ENCODE data around the gene ZNF248.
"Not testable (repeated sequence)": the region's sequence is repeated elsewhere in the genome, so short reads cannot be mapped to it uniquely, and the experiment has no call there.

The ZNF248 gene

GRCh38 chr10:37865264-37865663 is 7.9 kb upstream of the ZNF248 start:
- no peaks in the 10 kb centered on the region for H3K27me3 ChIP-seq (ENCODE audit: control insufficient read depth, insufficient read depth, low read length)
- no peaks in the 10 kb centered on the region for H3K36me3 ChIP-seq (ENCODE audit: control insufficient read depth, insufficient read depth, low read length)
- no peak overlapping the region for H3K4me3 ChIP-seq (ENCODE audit: low read depth, low read length)
- H3K9ac ChIP-seq (ENCODE audit: low read depth, low read length) = no peak overlapping the region
- peaks cover 13% of the 10 kb centered on the region for H3K9me3 ChIP-seq (ENCODE audit: control insufficient read depth, insufficient read depth, low read length)
- no peaks in the 10 kb centered on the region for H3K4me1 ChIP-seq (ENCODE audit: control insufficient read depth, insufficient read depth, low read length)

GRCh38 chr10:37860494-37861190 is 3.2 kb upstream of the ZNF248 start:
- no peaks in the 10 kb centered on the region for H3K27me3 ChIP-seq (ENCODE audit: control insufficient read depth, insufficient read depth, low read length)
- H3K36me3 ChIP-seq (ENCODE audit: control insufficient read depth, insufficient read depth, low read length) = no peaks in the 10 kb centered on the region
- peaks cover 20% of the 10 kb centered on the region for H3K9me3 ChIP-seq (ENCODE audit: control insufficient read depth, insufficient read depth, low read length)
- H3K9ac ChIP-seq (ENCODE audit: low read depth, low read length) = no peak overlapping the region
- no peaks in the 10 kb centered on the region for H3K4me1 ChIP-seq (ENCODE audit: control insufficient read depth, insufficient read depth, low read length)
- no peak overlapping the region for H3K4me3 ChIP-seq (ENCODE audit: low read depth, low read length)

- peaks cover 20% of the 10 kb centered on the region for H3K9me3 ChIP-seq (ENCODE audit: control insufficient read depth, insufficient read depth, low read length)
- not testable (repeated sequence) for H3K4me3 ChIP-seq (ENCODE audit: low read depth, low read length); H3K27me3 ChIP-seq (ENCODE audit: control insufficient read depth, insufficient read depth, low read length); H3K4me1 ChIP-seq (ENCODE audit: control insufficient read depth, insufficient read depth, low read length); H3K36me3 ChIP-seq (ENCODE audit: control insufficient read depth, insufficient read depth, low read length); H3K9ac ChIP-seq (ENCODE audit: low read depth, low read length)
Measured at GRCh38 chr10:37859270-37859669, 1.9 kb upstream of the ZNF248 start.

- Histone ChIP-seq H3K4me3 (ENCODE audit: low read depth, low read length) (no peak overlapping the region), H3K4me1 (ENCODE audit: control insufficient read depth, insufficient read depth, low read length) (no peaks in the 10 kb centered on the region), H3K9me3 (ENCODE audit: control insufficient read depth, insufficient read depth, low read length) (peaks cover 10% of the 10 kb centered on the region), H3K9ac (ENCODE audit: low read depth, low read length) (no peak overlapping the region), H3K36me3 (ENCODE audit: control insufficient read depth, insufficient read depth, low read length) (no peaks in the 10 kb centered on the region), H3K27me3 (ENCODE audit: control insufficient read depth, insufficient read depth, low read length) (no peaks in the 10 kb centered on the region)
Measured at GRCh38 chr10:37856881-37857286, 526 bp downstream of the ZNF248 start.

- Histone ChIP-seq H3K36me3 (ENCODE audit: control insufficient read depth, insufficient read depth, low read length) (no peaks in the 10 kb centered on the region), H3K27me3 (ENCODE audit: control insufficient read depth, insufficient read depth, low read length) (no peaks in the 10 kb centered on the region), H3K4me1 (ENCODE audit: control insufficient read depth, insufficient read depth, low read length) (no peaks in the 10 kb centered on the region), H3K4me3 (ENCODE audit: low read depth, low read length) (no peak overlapping the region), H3K9ac (ENCODE audit: low read depth, low read length) (no peak overlapping the region), H3K9me3 (ENCODE audit: control insufficient read depth, insufficient read depth, low read length) (peaks cover 10% of the 10 kb centered on the region)
Measured at GRCh38 chr10:37855636-37856035, 1.8 kb downstream of the ZNF248 start.

GRCh38 chr10:37854626-37855025 is 2.8 kb downstream of the ZNF248 start:
- no peaks in the 10 kb centered on the region for H3K36me3 ChIP-seq (ENCODE audit: control insufficient read depth, insufficient read depth, low read length)
- no peaks in the 10 kb centered on the region for H3K4me1 ChIP-seq (ENCODE audit: control insufficient read depth, insufficient read depth, low read length)
- no peak overlapping the region for H3K4me3 ChIP-seq (ENCODE audit: low read depth, low read length)
- H3K27me3 ChIP-seq (ENCODE audit: control insufficient read depth, insufficient read depth, low read length) = no peaks in the 10 kb centered on the region
- H3K9ac ChIP-seq (ENCODE audit: low read depth, low read length) = no peak overlapping the region
- H3K9me3 ChIP-seq (ENCODE audit: control insufficient read depth, insufficient read depth, low read length) = peaks cover 10% of the 10 kb centered on the region

- Histone ChIP-seq H3K4me3 (ENCODE audit: low read depth, low read length) (no peak overlapping the region), H3K9ac (ENCODE audit: low read depth, low read length) (no peak overlapping the region), H3K36me3 (ENCODE audit: control insufficient read depth, insufficient read depth, low read length) (no peaks in the 10 kb centered on the region), H3K4me1 (ENCODE audit: control insufficient read depth, insufficient read depth, low read length) (no peaks in the 10 kb centered on the region), H3K9me3 (ENCODE audit: control insufficient read depth, insufficient read depth, low read length) (peaks cover 31% of the 10 kb centered on the region), H3K27me3 (ENCODE audit: control insufficient read depth, insufficient read depth, low read length) (no peaks in the 10 kb centered on the region)
Measured at GRCh38 chr10:37844644-37845043, 12.8 kb downstream of the ZNF248 start.

GRCh38 chr10:37839243-37839642 is 18.2 kb downstream of the ZNF248 start:
- Histone ChIP-seq H3K9me3 (ENCODE audit: control insufficient read depth, insufficient read depth, low read length) (peaks cover 30% of the 10 kb centered on the region), H3K4me3 (ENCODE audit: low read depth, low read length) (no peak overlapping the region), H3K27me3 (ENCODE audit: control insufficient read depth, insufficient read depth, low read length) (no peaks in the 10 kb centered on the region), H3K36me3 (ENCODE audit: control insufficient read depth, insufficient read depth, low read length) (no peaks in the 10 kb centered on the region), H3K9ac (ENCODE audit: low read depth, low read length) (no peak overlapping the region), H3K4me1 (ENCODE audit: control insufficient read depth, insufficient read depth, low read length) (no peaks in the 10 kb centered on the region)

GRCh38 chr10:37831495-37832333 is 25.7 kb downstream of the ZNF248 start:
- Histone ChIP-seq H3K9me3 (ENCODE audit: control insufficient read depth, insufficient read depth, low read length) (peaks cover 16% of the 10 kb centered on the region), H3K36me3 (ENCODE audit: control insufficient read depth, insufficient read depth, low read length) (no peaks in the 10 kb centered on the region), H3K9ac (ENCODE audit: low read depth, low read length) (no peak overlapping the region), H3K27me3 (ENCODE audit: control insufficient read depth, insufficient read depth, low read length) (no peaks in the 10 kb centered on the region), H3K4me3 (ENCODE audit: low read depth, low read length) (no peak overlapping the region), H3K4me1 (ENCODE audit: control insufficient read depth, insufficient read depth, low read length) (no peaks in the 10 kb centered on the region)

- Histone ChIP-seq H3K27me3 (ENCODE audit: control insufficient read depth, insufficient read depth, low read length) (no peaks in the 10 kb centered on the region), H3K9ac (ENCODE audit: low read depth, low read length) (no peak overlapping the region), H3K4me1 (ENCODE audit: control insufficient read depth, insufficient read depth, low read length) (no peaks in the 10 kb centered on the region), H3K4me3 (ENCODE audit: low read depth, low read length) (no peak overlapping the region), H3K9me3 (ENCODE audit: control insufficient read depth, insufficient read depth, low read length) (peaks cover 16% of the 10 kb centered on the region), H3K36me3 (ENCODE audit: control insufficient read depth, insufficient read depth, low read length) (no peaks in the 10 kb centered on the region)
Measured at GRCh38 chr10:37826806-37827205, 30.6 kb downstream of the ZNF248 start.

GRCh38 chr10:37821237-37821636 is 36.2 kb downstream of the ZNF248 start:
- no peak overlapping the region for H3K9ac ChIP-seq (ENCODE audit: low read depth, low read length)
- H3K9me3 ChIP-seq (ENCODE audit: control insufficient read depth, insufficient read depth, low read length) = peaks cover 25% of the 10 kb centered on the region
- no peaks in the 10 kb centered on the region for H3K36me3 ChIP-seq (ENCODE audit: control insufficient read depth, insufficient read depth, low read length)
- H3K27me3 ChIP-seq (ENCODE audit: control insufficient read depth, insufficient read depth, low read length) = no peaks in the 10 kb centered on the region
- no peak overlapping the region for H3K4me3 ChIP-seq (ENCODE audit: low read depth, low read length)
- no peaks in the 10 kb centered on the region for H3K4me1 ChIP-seq (ENCODE audit: control insufficient read depth, insufficient read depth, low read length)

GRCh38 chr10:37819797-37820196 is 37.6 kb downstream of the ZNF248 start:
- Histone ChIP-seq H3K9me3 (ENCODE audit: control insufficient read depth, insufficient read depth, low read length) (peaks cover 29% of the 10 kb centered on the region), H3K36me3 (ENCODE audit: control insufficient read depth, insufficient read depth, low read length) (no peaks in the 10 kb centered on the region), H3K4me1 (ENCODE audit: control insufficient read depth, insufficient read depth, low read length) (no peaks in the 10 kb centered on the region), H3K9ac (ENCODE audit: low read depth, low read length) (no peak overlapping the region), H3K27me3 (ENCODE audit: control insufficient read depth, insufficient read depth, low read length) (no peaks in the 10 kb centered on the region), H3K4me3 (ENCODE audit: low read depth, low read length) (no peak overlapping the region)

Measured in iPS-15b (cell line).